Lower lobe of right lung (tissue), 2 donors: ENCODE measurements around the gene ATP6V1E1. TPM values are rescaled to one million over a fixed set of nuclear protein-coding genes. Genes with fewer than 3 reads are reported as not detected.
"Not testable (repeated sequence)": the region's sequence is repeated elsewhere in the genome, so short reads cannot be mapped to it uniquely, and the experiment has no call there.

Experiments
- ATAC-seq, 2 donors: fragments of 200-7000 bp; cut with Tn5 transposase; one replicate each; pipeline ENCODE4 v1.9.1; 2020 to 2022; ENCODE audit warnings: mild to moderate bottlenecking in 2 of 2, moderate library complexity in 2 of 2
- DNase-seq: peaks from one replicate; pipeline ENCODE4 v3.0.0-alpha.2; 2020
- H3K27ac ChIP-seq: fragments of 200-600 bp; one replicate; pipeline ENCODE4 v1.8.0; 2022
- H3K27me3 ChIP-seq: fragments of 200-600 bp; one replicate; pipeline ENCODE4 v1.8.0; 2022; ENCODE audit warnings: low read depth
- H3K36me3 ChIP-seq: fragments of 200-600 bp; one replicate; pipeline ENCODE4 v1.8.0; 2022; ENCODE audit warnings: mild to moderate bottlenecking
- H3K4me1 ChIP-seq: fragments of 200-600 bp; one replicate; pipeline ENCODE4 v1.8.0; 2022
- H3K4me3 ChIP-seq: fragments of 200-600 bp; one replicate; pipeline ENCODE4 v1.8.0; 2022; ENCODE audit warnings: mild to moderate bottlenecking
- H3K9me3 ChIP-seq: fragments of 200-600 bp; one replicate; pipeline ENCODE4 v1.8.0; 2022
- CTCF ChIP-seq: fragments of 200-600 bp; IDR thresholded peaks from one replicate; pipeline ENCODE4 v1.8.0; 2022; ENCODE audit warnings: antibody characterized with exemption, mild to moderate bottlenecking
- intact Hi-C: fragments of 100-400 bp; cut with DNase I; formaldehyde crosslinking; loops from one replicate; pipeline ENCODE4 v1.11.0; 2022
- total RNA-seq: library from RNA; stranded (reverse); fragmentation: NEBNext Ultra II Directional; extraction: Animal tissue kit (Norgen Biotek cat#: 25700); gene quantifications from one replicate; pipeline ENCODE4 v1.2.1, GENCODE V29; 2021
- donor health status: DM: no; HTN: yes; CAD: no; lungs with severe emphysema.

Gene ATP6V1E1
- total RNA-seq, 1 donor from 2014 or later: 133 TPM

GRCh38 chr22:17638432-17639246 is 10.1 kb upstream of the ATP6V1E1 start, which contains the start of gene BCL2L13:
Gene BCL2L13, plus strand, starts transcription at chr22:17638757. Its CDS starts 16,955 bp downstream, at chr22:17655712.
- peak; percentile 96 for DNase-seq

GRCh38 chr22:17638182-17638431 is 9.6 kb upstream of the ATP6V1E1 start:
- no peak for DNase-seq
- no peaks in the 10 kb centered on the region for H3K27me3 ChIP-seq
- intact Hi-C loops: no loop called here
- H3K4me3 ChIP-seq: peak overlapping the region; percentile 75
- peak overlapping the region; percentile 100 for H3K27ac ChIP-seq
- no peak for TF ChIP-seq CTCF
- peaks cover 24% of the 10 kb centered on the region for H3K4me1 ChIP-seq
- peak in 1 of 2 donors; percentile 79 for ATAC-seq
- H3K9me3 ChIP-seq: no peaks in the 10 kb centered on the region
- H3K36me3 ChIP-seq: no peaks in the 10 kb centered on the region

More at GRCh38 chr22:17638432-17639246, 10.1 kb upstream of the ATP6V1E1 start, which contains the start of gene BCL2L13:
- H3K27ac ChIP-seq: peak within 1 kb of the TSS; percentile 100
- intact Hi-C loops: no loop called here
- peak within 1 kb of the TSS; percentile 75 for H3K4me3 ChIP-seq
- no peaks in the 10 kb centered on the region for H3K9me3 ChIP-seq
- no peak for TF ChIP-seq CTCF
- H3K36me3 ChIP-seq: no peaks in the 10 kb centered on the region
- peak; percentile 98 for ATAC-seq
- H3K4me1 ChIP-seq: peaks cover 24% of the 10 kb centered on the region
- no peaks in the 10 kb centered on the region for H3K27me3 ChIP-seq

DNA sequence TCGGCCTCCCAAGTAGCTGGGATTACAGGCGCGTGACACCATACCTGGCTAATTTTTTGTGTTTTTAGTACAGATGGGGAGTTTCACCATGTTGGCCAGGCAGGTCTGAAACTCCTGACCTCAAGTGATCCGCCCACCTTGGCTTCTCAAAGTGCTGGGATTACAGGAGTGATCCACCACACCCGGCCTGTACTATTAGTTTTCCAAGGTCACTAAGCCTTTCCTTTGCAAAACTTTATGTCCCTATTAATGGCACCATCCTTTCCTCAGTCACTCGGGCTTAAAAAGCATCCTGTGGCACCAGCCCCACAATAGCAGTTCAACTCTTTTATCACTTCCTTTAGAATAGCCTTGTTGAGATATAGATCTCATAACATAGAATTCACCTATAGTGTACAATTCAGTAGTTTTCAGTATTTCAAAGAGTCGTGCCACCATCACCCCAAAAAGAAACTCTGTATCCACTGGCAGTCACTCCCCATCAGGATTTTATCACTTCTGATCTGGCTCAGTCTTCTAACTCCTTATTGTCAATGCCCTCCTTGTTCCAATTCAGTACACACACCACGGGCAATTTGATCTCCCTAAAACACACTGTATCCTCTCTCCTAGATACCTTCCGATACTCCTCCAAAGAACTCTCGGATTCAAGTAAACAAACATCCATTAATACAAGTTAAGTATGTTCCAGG is 9.1 kb upstream of the ATP6V1E1 start:
- H3K36me3 ChIP-seq: no peaks in the 10 kb centered on the region
- no peak for TF ChIP-seq CTCF
- H3K27ac ChIP-seq: peak overlapping the region; percentile 100
- intact Hi-C loops: no loop called here
- no peaks in the 10 kb centered on the region for H3K9me3 ChIP-seq
- peak overlapping the region; percentile 75 for H3K4me3 ChIP-seq
- H3K27me3 ChIP-seq: no peaks in the 10 kb centered on the region
- no peak for DNase-seq
- peaks cover 24% of the 10 kb centered on the region for H3K4me1 ChIP-seq
- no peak for ATAC-seq

DNA sequence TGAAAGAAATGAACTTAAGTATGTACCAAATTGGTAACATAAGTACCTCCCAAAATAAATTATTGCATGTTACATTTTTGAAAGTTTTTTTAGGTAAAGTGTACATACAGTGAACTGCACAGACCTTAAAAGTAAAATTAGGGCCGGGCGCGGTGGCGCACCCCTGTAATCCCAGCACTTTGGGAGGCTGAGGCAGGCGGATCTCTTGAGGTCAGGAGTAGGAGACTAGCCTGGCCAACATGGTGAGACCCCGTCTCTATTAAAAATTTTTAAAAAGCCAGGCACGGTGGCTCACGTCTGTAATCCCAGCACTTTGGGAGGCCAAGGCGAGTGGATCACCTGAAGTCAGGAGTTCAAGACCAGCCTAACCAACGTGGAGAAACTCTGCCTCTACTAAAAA is 8.3 kb upstream of the ATP6V1E1 start:
- H3K9me3 ChIP-seq, H3K36me3 ChIP-seq, ATAC-seq, intact Hi-C loops, DNase-seq, H3K27me3 ChIP-seq, H3K4me3 ChIP-seq, H3K27ac ChIP-seq: not testable (repeated sequence)
- peaks cover 24% of the 10 kb centered on the region for H3K4me1 ChIP-seq

DNA sequence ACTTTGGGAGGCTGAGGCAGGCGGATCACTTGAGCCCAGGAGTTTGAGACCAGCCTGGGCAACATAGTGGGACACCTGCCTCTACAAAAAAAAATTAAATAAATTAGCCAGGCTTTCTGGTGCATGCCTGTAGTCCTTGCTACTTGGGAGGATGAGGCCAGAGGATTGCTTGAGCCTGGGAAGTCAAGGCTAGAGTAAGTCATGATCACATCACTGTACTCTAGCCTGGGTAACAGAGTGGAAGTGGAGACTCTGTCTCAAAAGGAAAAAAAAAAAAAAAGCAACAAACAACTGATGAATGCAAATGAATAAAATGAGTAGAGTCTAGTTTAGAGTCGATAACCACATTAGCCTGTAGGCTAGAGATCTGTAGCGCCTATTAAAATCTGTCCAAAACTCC is 6.1 kb upstream of the ATP6V1E1 start:
- ATAC-seq: no peak

More for the DNA sequence above, 6.1 kb upstream of the ATP6V1E1 start:
- intact Hi-C loops: no loop called here
- no peak for TF ChIP-seq CTCF
- Histone ChIP-seq H3K36me3 (no peaks in the 10 kb centered on the region), H3K9me3 (no peaks in the 10 kb centered on the region), H3K4me1 (peaks cover 10% of the 10 kb centered on the region), H3K27me3 (no peaks in the 10 kb centered on the region), H3K27ac (no peak overlapping the region), H3K4me3 (no peak overlapping the region)
- DNase-seq: no peak
